GM12873 (cell line): ENCODE data around the gene SHB.

Experiments
- CTCF ChIP-seq: IDR thresholded peaks from 2 replicates; pipeline ENCODE4 v1.5.1; 2012; ENCODE audit warnings: low read depth, mild to moderate bottlenecking, moderate library complexity, low read length, control low read depth; ENCODE audit not compliant: insufficient read depth; ENCODE audit errors: missing control alignments

The SHB gene

DNA sequence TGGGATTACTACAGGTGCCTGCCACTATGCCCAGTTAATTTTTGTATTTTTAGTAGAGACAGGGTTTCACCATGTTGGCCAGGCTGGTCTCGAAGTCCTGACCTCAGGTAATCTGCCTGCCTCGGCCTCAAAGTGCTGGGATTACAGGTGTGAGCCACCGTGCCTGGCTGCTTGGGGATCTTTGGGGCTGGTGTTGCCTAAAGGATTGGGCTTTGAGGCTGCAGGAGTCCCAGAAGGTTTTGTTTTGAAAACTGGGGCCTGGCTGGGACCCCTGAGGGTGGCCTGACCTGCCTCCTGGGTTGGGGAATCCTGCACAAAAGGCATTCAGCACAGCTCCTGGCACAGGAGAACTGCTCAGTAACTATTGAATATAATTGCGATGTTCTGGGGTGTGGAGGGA is 25.1 kb upstream of the SHB start:
- TF ChIP-seq CTCF = no peak

- TF ChIP-seq CTCF = no peak
Measured at GRCh38 chr9:38092656-38093055, 23.6 kb upstream of the SHB start.

DNA sequence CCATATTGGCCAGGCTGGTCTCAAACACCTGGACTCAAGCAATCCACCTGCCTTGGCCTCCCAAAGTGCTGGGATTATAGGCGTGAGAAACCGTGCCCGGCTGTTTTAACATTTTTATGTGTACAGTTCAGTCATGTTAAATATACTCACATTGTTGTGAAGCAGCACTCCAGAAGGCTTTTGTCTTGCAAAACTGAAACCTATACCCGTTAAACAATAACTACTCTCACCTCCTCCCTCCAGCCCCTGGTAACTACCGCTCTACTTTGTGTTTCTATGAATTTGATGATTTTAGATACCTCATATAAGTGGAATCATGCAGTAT is 23.1 kb upstream of the SHB start:
- TF ChIP-seq CTCF = no peak

- TF ChIP-seq CTCF = no peak
Measured at GRCh38 chr9:38091310-38092199, 22.5 kb upstream of the SHB start.

GRCh38 chr9:38090170-38090569 is 21.1 kb upstream of the SHB start:
- no peak for TF ChIP-seq CTCF

DNA sequence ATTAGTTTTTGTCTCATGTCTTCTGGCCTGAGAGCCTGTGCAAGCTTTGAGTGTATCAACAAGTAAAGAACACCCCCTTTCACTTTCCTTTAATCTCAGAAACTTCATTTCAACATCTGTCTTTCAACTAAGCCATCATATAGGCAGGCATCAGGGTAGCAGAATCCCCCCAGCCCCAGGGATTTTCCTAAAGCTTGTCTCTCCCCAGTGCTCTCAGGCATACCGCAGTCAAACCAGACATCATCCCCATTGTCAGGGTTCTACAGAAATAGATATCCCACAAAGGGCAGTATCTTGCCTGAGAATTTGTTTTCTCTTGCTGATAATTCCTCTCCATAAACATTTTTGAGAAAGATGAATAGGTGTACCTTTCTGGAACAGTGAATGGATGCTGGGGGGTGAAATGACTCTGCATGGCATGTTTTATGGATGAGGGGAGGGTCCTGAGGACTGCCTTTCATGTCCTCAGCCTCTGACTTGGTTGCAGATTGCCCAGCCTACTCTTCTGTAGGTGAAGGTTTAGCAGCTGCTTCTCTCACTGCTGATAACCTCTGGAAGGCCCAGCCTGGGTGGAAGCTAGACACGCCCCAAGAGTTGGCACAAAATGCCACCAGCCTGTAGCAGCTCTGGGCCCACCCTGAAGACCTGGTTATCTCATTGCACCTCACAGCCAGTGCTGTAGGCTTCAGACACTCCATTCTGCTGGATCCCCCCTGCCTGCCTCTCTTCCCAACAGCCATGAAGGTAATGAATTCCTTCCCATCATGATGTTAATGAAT is 20.5 kb upstream of the SHB start:
- TF ChIP-seq CTCF = no peak
